ENCODE data around the gene UGT2B11. TPM values are rescaled to one million over a fixed set of nuclear protein-coding genes. Genes with fewer than 3 reads are reported as not detected.
"Not testable (repeated sequence)": the region's sequence is repeated elsewhere in the genome, so short reads cannot be mapped to it uniquely, and the experiment has no call there.

UGT2B11 gene
- total and polyA plus RNA-seq, 12 donors: 0.14 to 0.22 TPM; not detected in 10

- TF ChIP-seq CTCF (IDR thresholded peaks at IDR 0.05): no peak
- TF ChIP-seq POLR2A (IDR thresholded peaks at IDR 0.05): no peak
- H3K36me3 ChIP-seq (replicated peaks in 1 of 2): no peaks in the 10 kb centered on the region
- H3K27ac ChIP-seq: no peak overlapping the region
- no peak for DNase-seq
- intact Hi-C loops (cut with DNase I): no loop called here
- H3K27me3 ChIP-seq: no peaks in the 10 kb centered on the region
- no peak overlapping the region for H3K4me3 ChIP-seq
- WGBS, 4 donors: 74 to 78% (median 76%) methylated on average over 6 of the region's 6 CpGs
- no peaks in the 10 kb centered on the region for H3K9me3 ChIP-seq (replicated peaks in 1 of 3)
- H3K4me1 ChIP-seq (replicated peaks in 1 of 2): no peaks in the 10 kb centered on the region
These were observed 25.1 kb upstream of the UGT2B11 start for GRCh38 chr4:69239557-69240168.

GRCh38 chr4:69239092-69239491 is 24.5 kb upstream of the UGT2B11 start:
- TF ChIP-seq CTCF (IDR thresholded peaks at IDR 0.05): no peak
- TF ChIP-seq POLR2A (IDR thresholded peaks at IDR 0.05): no peak
- Histone ChIP-seq H3K27ac (no peak overlapping the region), H3K27me3 (no peaks in the 10 kb centered on the region), H3K4me3 (no peak overlapping the region), H3K4me1 (replicated peaks in 1 of 2) (no peaks in the 10 kb centered on the region), H3K36me3 (replicated peaks in 1 of 2) (no peaks in the 10 kb centered on the region), H3K9me3 (replicated peaks in 1 of 3) (no peaks in the 10 kb centered on the region)
- no peak for DNase-seq
- intact Hi-C loops (cut with DNase I): no loop called here
- WGBS, 4 donors: 79 to 86% (median 84%) methylated on average over 2 of the region's 2 CpGs

- Histone ChIP-seq H3K36me3 (replicated peaks in 1 of 2) (no peaks in the 10 kb centered on the region), H3K4me3 (no peak overlapping the region), H3K27ac (no peak overlapping the region), H3K4me1 (replicated peaks in 1 of 2) (no peaks in the 10 kb centered on the region), H3K9me3 (replicated peaks in 1 of 3) (no peaks in the 10 kb centered on the region), H3K27me3 (no peaks in the 10 kb centered on the region)
- intact Hi-C loops (cut with DNase I): no loop called here
- TF ChIP-seq POLR2A (IDR thresholded peaks at IDR 0.05): no peak
- TF ChIP-seq CTCF (IDR thresholded peaks at IDR 0.05): no peak
- no peak for DNase-seq
- WGBS, 4 donors: 33 to 52% (median 44%) methylated on average over 2 of the region's 2 CpGs
These were observed 10.3 kb upstream of the UGT2B11 start for GRCh38 chr4:69224891-69225290.

GRCh38 chr4:69223277-69223676 is 8.7 kb upstream of the UGT2B11 start:
- H3K4me3 ChIP-seq; DNase-seq; intact Hi-C loops (cut with DNase I); H3K27me3 ChIP-seq; H3K9me3 ChIP-seq (replicated peaks in 1 of 3); H3K36me3 ChIP-seq (replicated peaks in 1 of 2); H3K27ac ChIP-seq; H3K4me1 ChIP-seq (replicated peaks in 1 of 2): not testable (repeated sequence)
- 90 to 95% (median 92%) methylated on average over 6 of the region's 6 CpGs for WGBS, 4 donors

GRCh38 chr4:69218491-69218890 is 3.9 kb upstream of the UGT2B11 start:
- H3K27ac ChIP-seq; H3K27me3 ChIP-seq; H3K9me3 ChIP-seq (replicated peaks in 1 of 3); H3K36me3 ChIP-seq (replicated peaks in 1 of 2); H3K4me1 ChIP-seq (replicated peaks in 1 of 2); intact Hi-C loops (cut with DNase I); DNase-seq; H3K4me3 ChIP-seq: not testable (repeated sequence)
- WGBS, 4 donors: 49 to 61% (median 56%) methylated on average over 2 of the region's 2 CpGs

Measured in adrenal gland (tissue), 12 donors.